ENCODE measurements around the gene SLC46A3.

Gene SLC46A3

GRCh38 chr13:28680541-28680940 lies 38.2 kb downstream of the SLC46A3 start:
- no peak for DNase-seq

GRCh38 chr13:28679628-28680027 lies 39.1 kb downstream of the SLC46A3 start:
- peak; percentile 14 for DNase-seq

- peak; percentile 0 for DNase-seq
Measured at GRCh38 chr13:28678809-28679208, 40.0 kb downstream of the SLC46A3 start.

GRCh38 chr13:28671126-28671792 lies 47.5 kb downstream of the SLC46A3 start:
- DNase-seq, result peak; percentile 19

GRCh38 chr13:28666897-28667488 lies 51.8 kb downstream of the SLC46A3 start:
- no peak for DNase-seq

- DNase-seq, result peak; percentile 69
Measured at GRCh38 chr13:28659621-28659970, 59.2 kb downstream of the SLC46A3 start.

- DNase-seq, result peak; percentile 87
Measured at GRCh38 chr13:28658796-28659620, 59.8 kb downstream of the SLC46A3 start, which contains the start of gene POMP. Gene POMP, plus strand, starts transcription at chr13:28659130. Its CDS starts 55 bp downstream, at chr13:28659185.

- no peak for DNase-seq
Measured at GRCh38 chr13:28658539-28658795, 60.3 kb downstream of the SLC46A3 start.

- DNase-seq, result peak; percentile 54
Measured at GRCh38 chr13:28657784-28658538, 60.8 kb downstream of the SLC46A3 start.

GRCh38 chr13:28655561-28655960 lies 63.2 kb downstream of the SLC46A3 start:
- DNase-seq, result no peak

- DNase-seq, result no peak
Measured at GRCh38 chr13:28654276-28654675, 64.5 kb downstream of the SLC46A3 start.

GRCh38 chr13:28653111-28653510 lies 65.7 kb downstream of the SLC46A3 start:
- DNase-seq, result no peak

GRCh38 chr13:28651810-28652401 lies 66.9 kb downstream of the SLC46A3 start:
- no peak for DNase-seq

- no peak for DNase-seq
Measured at GRCh38 chr13:28650284-28650683, 68.5 kb downstream of the SLC46A3 start.
